HCEC 1CT (cell line): Measurements from ENCODE around the gene ZNF783.
"Not testable (repeated sequence)": the region's sequence is repeated elsewhere in the genome, so short reads cannot be mapped to it uniquely, and the experiment has no call there.

Experiments used
- DNase-seq: peaks from one replicate; pipeline ENCODE4 v3.0.0-alpha.2; 2017

ZNF783 gene

DNA sequence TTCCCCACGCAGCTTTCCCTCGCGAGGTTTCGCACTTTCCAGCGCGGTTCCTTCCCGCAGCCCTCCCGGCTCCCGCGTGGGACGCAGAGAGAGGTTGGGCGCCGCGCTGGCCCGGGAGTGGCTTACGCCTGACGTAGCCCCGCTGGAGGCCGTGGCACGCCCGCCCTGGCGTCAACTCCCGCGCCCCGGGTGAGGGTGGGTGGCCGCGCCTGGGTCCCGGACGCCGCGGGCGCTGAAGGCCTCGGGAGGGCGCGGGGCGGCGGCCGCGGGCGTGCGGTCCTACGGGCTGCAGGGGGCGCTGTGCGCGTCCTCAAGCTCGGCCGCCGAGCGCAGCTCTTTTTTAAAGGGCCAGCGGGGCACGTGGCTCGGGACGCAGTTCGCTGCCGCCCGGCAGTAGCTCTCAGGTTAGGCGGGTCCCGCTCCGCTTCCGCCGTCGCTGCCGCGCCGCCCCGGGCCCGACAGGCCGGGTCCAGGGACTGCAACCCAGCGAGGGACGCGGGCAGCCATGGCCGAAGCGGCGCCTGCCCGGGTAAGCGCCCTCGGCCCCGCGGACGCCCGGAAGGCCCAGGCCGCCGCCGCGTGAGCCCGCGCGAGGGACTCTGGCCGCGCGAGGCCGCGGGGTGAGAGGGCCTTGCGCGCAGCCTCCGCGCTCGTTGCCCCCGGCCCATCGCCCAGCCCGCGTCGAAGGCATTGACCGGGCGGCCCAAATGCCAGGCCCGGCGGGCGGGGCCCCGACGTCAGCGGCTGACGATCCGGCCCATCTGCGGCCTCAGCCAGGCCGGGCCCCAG lies at the start of gene ZNF783:
Gene ZNF783 (plus strand): TSS at position 368 of the 789 bp plus-strand sequence. CDS start 138 bp downstream, at position 506.
- peak; percentile 85 for DNase-seq

- DNase-seq: no peak
These were observed 47.8 kb upstream of the ZNF783 start for GRCh38 chr7:149214020-149214720.

GRCh38 chr7:149216402-149216801 lies 45.6 kb upstream of the ZNF783 start:
- DNase-seq: no peak

- no peak for DNase-seq
These were observed 44.4 kb upstream of the ZNF783 start for GRCh38 chr7:149217570-149217969.

GRCh38 chr7:149218469-149219420 lies 43.3 kb upstream of the ZNF783 start:
- no peak for DNase-seq

DNA sequence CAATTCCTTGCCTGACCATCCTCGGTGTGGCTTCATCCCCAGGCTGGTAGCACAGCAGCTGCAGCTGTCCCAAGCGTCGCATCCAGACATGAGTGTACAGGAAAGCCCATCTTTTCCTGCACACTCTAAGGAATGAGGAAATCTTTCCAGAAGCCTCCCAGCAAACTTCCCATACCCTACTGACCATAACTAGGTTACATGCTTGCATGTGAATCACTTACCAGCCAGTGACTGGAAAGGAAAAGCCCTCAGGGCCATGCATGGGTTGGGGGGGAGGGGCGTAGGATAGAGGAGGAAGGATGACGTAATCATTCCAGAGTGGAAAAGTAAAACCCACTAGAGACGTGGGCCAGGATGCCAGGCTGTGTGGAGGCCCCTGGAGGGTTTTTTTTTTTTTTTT lies 41.5 kb upstream of the ZNF783 start:
- peak; percentile 24 for DNase-seq

GRCh38 chr7:149223176-149223575 lies 38.8 kb upstream of the ZNF783 start:
- no peak for DNase-seq

- no peak for DNase-seq
These were observed 38.2 kb upstream of the ZNF783 start for GRCh38 chr7:149223761-149224160.

- DNase-seq: no peak
These were observed 37.6 kb upstream of the ZNF783 start for GRCh38 chr7:149224352-149224751.

- DNase-seq: no peak
These were observed 36.9 kb upstream of the ZNF783 start for GRCh38 chr7:149225106-149225505.

DNA sequence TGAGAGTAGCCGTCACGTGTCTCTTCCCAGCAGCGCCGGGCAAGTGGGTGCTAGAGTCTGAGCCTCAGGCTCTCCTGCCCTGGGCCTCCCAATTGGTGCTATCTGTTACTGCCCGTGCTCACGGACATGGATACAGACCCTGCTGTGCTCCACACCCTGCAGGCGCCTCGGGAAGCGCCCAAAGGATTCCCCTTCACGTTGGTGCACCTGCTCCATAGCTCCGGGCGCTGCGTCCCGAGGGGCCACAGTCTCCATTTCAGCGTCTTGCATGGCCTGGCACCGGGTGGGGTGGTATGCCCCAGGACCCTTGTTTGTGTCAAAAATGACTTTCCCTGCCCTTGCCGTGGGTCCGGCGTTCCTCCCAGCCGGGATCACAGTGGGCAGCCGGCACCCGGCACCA lies 36.3 kb upstream of the ZNF783 start:
- no peak for DNase-seq

DNA sequence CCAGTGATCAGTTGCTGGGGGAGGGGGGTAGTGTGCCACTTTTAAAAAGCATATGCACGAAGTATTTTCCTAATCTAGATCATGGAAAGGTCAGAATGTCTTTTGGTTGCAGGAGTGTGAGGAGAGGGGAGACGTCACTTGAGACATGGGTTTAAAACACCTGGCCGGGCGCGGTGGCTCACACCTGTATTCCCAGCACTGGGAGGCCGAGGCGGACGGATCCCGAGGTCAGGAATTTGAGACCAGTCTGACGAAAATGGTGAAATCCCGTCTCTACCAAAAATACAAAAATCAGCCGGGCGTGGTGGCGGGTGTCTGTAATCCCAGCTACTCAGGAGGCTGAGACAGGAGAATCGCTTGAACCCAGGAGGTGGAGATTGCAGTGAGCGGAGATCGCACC lies 35.6 kb upstream of the ZNF783 start:
- not testable (repeated sequence) for DNase-seq

DNA sequence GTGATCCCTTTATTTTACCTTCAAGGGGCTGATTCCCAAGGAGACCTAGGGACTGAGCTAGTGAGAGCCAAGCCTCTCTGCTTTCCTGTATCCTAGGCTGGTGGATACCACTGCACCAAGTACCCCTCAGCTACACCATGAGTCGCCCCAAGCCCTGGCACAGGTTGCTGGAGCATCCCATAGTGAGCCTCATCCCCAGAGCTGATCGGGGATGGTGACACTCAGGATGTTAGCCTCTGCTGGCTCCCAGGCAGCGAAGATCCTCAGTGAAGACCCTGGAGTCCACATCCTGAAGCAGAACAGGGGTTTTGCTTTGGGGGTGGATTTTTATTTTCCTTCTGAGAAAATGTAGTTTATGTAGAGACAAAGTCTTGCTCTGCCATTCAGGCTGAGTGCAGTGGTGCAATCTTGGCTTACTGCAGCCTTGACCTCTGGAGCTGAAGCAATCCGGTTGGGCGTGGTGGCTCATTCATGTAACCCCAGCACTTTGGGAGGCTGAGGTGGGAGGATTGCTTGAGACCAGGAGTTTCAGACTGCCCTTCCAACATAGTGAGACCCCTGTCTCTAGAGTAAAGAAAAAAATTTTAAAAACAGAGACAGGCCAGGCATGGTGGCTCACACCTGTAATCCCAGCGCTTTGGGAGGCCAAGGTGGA lies 35.0 kb upstream of the ZNF783 start:
- DNase-seq: no peak

GRCh38 chr7:149228831-149229471 lies 33.0 kb upstream of the ZNF783 start:
- DNase-seq: no peak

DNA sequence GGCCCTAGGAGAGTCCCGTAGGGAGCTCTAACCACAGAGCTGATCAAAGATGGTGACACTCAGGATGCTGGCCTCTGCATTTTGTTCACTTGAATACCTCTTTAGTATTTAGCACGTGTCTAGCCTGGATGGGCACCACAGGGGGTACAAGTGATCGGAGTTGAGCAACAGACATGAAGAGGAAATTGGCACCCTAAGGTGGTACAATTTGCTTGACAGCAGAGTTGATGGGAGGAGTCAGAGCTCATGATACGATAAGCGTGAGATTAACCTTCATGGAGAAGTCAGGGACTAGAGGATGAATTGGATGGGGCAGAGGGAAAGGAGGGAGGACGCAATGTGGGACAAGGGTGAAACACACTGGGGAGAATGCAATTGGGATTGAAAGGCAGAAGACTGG lies 32.5 kb upstream of the ZNF783 start:
- no peak for DNase-seq

DNA sequence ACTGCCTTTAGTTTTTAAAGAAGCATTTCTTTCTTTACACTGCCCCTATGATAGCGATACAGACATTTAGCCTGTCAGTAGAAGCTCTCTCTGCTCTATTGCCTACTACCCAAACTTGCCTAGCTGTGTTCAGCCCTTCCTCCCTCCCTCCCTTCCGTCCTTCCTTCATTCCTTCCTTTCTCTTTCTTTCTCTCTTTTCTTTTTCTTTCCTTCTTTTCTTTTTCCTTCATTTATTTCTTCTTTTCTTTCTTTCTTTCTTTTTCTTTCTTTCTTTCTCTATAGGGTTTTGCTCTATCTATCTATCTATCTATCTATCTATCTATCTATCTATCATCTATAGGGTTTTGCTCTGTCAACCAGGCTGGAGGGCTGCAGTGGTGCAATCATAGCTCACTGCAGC lies 29.6 kb upstream of the ZNF783 start:
- DNase-seq: no peak

GRCh38 chr7:149233655-149234204 lies 28.3 kb upstream of the ZNF783 start:
- peak; percentile 89 for DNase-seq

GRCh38 chr7:149237502-149237901 lies 24.5 kb upstream of the ZNF783 start:
- no peak for DNase-seq

DNA sequence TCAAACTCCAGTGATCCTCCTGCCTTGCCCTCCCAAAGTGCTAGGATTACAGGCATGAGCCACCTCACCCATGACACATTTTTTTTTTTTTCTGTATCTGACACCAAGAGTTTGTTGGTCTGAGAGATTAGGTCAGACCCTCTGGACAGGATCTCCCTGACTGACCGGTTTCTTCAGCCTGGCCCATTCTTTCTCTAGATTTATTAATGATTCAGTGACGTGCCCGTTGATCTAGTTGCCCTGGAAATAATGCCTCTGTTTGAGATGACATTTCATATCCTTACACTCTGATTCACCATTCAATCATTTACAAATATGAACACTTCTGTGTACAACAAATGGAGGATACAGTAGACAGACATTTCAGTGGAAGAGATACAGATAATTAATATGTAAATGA lies 23.9 kb upstream of the ZNF783 start:
- peak; percentile 62 for DNase-seq

DNA sequence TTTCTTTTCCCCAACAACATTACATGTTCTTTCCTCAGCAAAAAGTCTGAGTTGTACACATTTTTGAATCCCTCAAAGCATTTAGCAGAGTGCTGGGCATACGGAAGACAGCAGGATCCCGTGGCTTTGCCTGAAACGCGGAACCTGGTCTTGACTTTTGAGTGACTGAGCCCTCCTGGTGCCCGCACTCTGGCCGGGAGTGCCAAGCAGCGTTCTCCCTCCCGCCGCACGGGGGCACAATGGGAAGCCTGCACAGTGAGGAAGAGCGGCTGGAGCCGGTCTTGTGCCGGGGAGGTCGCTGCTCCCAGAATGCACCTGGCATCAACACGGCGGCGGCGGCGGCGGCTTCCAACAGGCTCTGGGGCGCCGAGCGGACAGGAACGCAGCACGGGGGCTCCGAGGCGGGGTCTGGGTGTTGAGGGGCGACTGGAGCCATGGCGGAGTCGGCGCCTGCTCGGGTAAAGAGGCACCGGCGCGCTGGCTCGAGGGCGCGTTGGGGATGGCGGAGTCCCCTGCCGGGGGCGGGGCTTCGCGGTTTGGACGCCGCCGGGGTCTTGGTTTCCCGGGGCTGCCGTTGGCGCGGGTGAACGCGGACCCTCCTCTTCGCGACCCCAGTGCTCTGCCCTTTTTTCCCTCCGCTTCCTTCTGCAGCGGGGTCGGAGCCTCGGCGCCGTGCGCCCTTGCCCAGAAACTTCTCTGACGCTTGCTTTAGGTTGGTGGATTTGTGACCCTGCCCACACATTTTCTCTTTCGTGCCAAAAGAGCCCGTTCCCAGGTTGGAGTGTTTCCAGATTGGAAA lies 22.5 kb upstream of the ZNF783 start, which contains the start of gene ZNF212:
Gene ZNF212 (plus strand): TSS at position 307 of the 799 bp plus-strand sequence. CDS start 128 bp downstream, at position 435.
- DNase-seq: peak; percentile 89

- no peak for DNase-seq
These were observed 21.4 kb upstream of the ZNF783 start for GRCh38 chr7:149240637-149241036.
